ENCODE measurements around the gene SLC25A25.

Gene SLC25A25

GRCh38 chr9:128072144-128073021 is 4.4 kb downstream of the SLC25A25 start:
- DNase-seq = peak in 36 of 56 donors; percentile 14 to 83 (median 44)

- no peak for DNase-seq
Observed at GRCh38 chr9:128073253-128073886, 5.3 kb downstream of the SLC25A25 start.

GRCh38 chr9:128077847-128078503 is 9.9 kb downstream of the SLC25A25 start:
- DNase-seq = no peak

GRCh38 chr9:128078504-128079434 is 10.7 kb downstream of the SLC25A25 start:
- no peak for DNase-seq

GRCh38 chr9:128080206-128080605 is 12.2 kb downstream of the SLC25A25 start:
- DNase-seq = no peak

- DNase-seq = no peak
Observed at GRCh38 chr9:128081056-128081455, 13.0 kb downstream of the SLC25A25 start.

GRCh38 chr9:128082151-128082550 is 14.1 kb downstream of the SLC25A25 start:
- DNase-seq = no peak

- no peak for DNase-seq
Observed at GRCh38 chr9:128084746-128085145, 16.7 kb downstream of the SLC25A25 start.

GRCh38 chr9:128085943-128086342 is 17.9 kb downstream of the SLC25A25 start:
- no peak for DNase-seq

GRCh38 chr9:128087262-128087661 is 19.2 kb downstream of the SLC25A25 start:
- no peak for DNase-seq

- no peak for DNase-seq
Observed at GRCh38 chr9:128088253-128088945, 20.4 kb downstream of the SLC25A25 start.

GRCh38 chr9:128089299-128089698 is 21.3 kb downstream of the SLC25A25 start:
- no peak for DNase-seq

- peak in 55 of 56 donors; percentile 18 to 93 (median 79) for DNase-seq
Observed at GRCh38 chr9:128091144-128091543, 23.1 kb downstream of the SLC25A25 start.

- peak in 40 of 56 donors; percentile 27 to 84 (median 64) for DNase-seq
Observed at GRCh38 chr9:128091571-128091970, 23.5 kb downstream of the SLC25A25 start.

- DNase-seq = no peak
Observed at GRCh38 chr9:128092199-128092977, 24.4 kb downstream of the SLC25A25 start.

- no peak for DNase-seq
Observed at GRCh38 chr9:128093011-128093410, 25.0 kb downstream of the SLC25A25 start.

GRCh38 chr9:128094166-128094949 is 26.3 kb downstream of the SLC25A25 start:
- peak in 53 of 56 donors; percentile 15 to 93 (median 78) for DNase-seq

GRCh38 chr9:128094950-128095544 is 27.0 kb downstream of the SLC25A25 start:
- no peak for DNase-seq
